Panc1 (cell line): ENCODE data around the gene PLCG2. TPM values are rescaled to one million over a fixed set of nuclear protein-coding genes. Genes with fewer than 3 reads are reported as not detected.

Experiments used
- ATAC-seq: fragments of 200-7000 bp; cut with Tn5 transposase; 2 replicates; pipeline ENCODE4 v1.9.1; 2020; ENCODE audit warnings: mild to moderate bottlenecking, moderate library complexity
- BruUV-seq: library from RNA; stranded (reverse); fragments of 400-500 nt; replicated peaks from 2 replicates; lab custom pipeline; 2021; lab: Mats Ljungman, UMichigan
- CTCF ChIA-PET: fragments of 300-600 bp; sonication (Branson Sonifier 250); formaldehyde crosslinking; loops from one replicate; lab custom pipeline; 2022; ENCODE audit warnings: antibody characterized with exemption; lab: Charles Lee
- POLR2A ChIA-PET: fragments of 300-600 bp; sonication (Branson Sonifier 250); formaldehyde crosslinking; loops from one replicate; lab custom pipeline; 2022; ENCODE audit warnings: antibody characterized with exemption; lab: Charles Lee
- DNase-seq: peaks from one replicate; pipeline ENCODE4 v3.0.0-alpha.2; 2010; ENCODE audit warnings: low read depth, low spot score
- H3K27ac ChIP-seq: 2 replicates; pipeline ENCODE4 v1.5.1; 2011; ENCODE audit warnings: mild to moderate bottlenecking, low read length, inconsistent platforms
- H3K27me3 ChIP-seq: fragments of 200-500 bp; sonication (Bioruptor generic); 2 replicates; pipeline ENCODE4 v1.6.0; 2014; ENCODE audit warnings: low read length, inconsistent platforms; ENCODE audit not compliant: control insufficient read depth, insufficient read depth
- H3K36me3 ChIP-seq: fragments of 200-500 bp; sonication (Bioruptor generic); 2 replicates; pipeline ENCODE4 v1.5.1; 2014; ENCODE audit warnings: inconsistent platforms, mild to moderate bottlenecking, low read length, moderate library complexity; ENCODE audit not compliant: control insufficient read depth, insufficient read depth
- H3K4me1 ChIP-seq: 2 replicates; pipeline ENCODE4 v1.5.1; 2011; ENCODE audit warnings: inconsistent platforms, mild to moderate bottlenecking, low read length, moderate library complexity; ENCODE audit not compliant: control insufficient read depth, insufficient read depth
- H3K4me3 ChIP-seq, 2 experiments: 2 replicates each; pipeline ENCODE4 v1.5.1; 2011 to 2012; ENCODE audit warnings: low read depth in 2 of 2, low read length in 2 of 2, mild to moderate bottlenecking in 2 of 2, inconsistent platforms in 1 of 2, moderate library complexity in 1 of 2
- H3K9me3 ChIP-seq: fragments of 200-500 bp; sonication (Bioruptor generic); 2 replicates; pipeline ENCODE4 v1.5.1; 2014; ENCODE audit warnings: low read depth, mild to moderate bottlenecking, inconsistent platforms, low read length, moderate library complexity; ENCODE audit not compliant: control insufficient read depth, insufficient read depth
- POLR2AphosphoS5 ChIP-seq: IDR thresholded peaks from 2 replicates; pipeline ENCODE4 v1.6.1; 2012; ENCODE audit warnings: mild to moderate bottlenecking, low read depth, low read length, moderate library complexity
- REST ChIP-seq, 2 experiments: IDR thresholded peaks; 2 replicates each; pipeline ENCODE4 v1.6.1; 2011 to 2012; ENCODE audit warnings: low read depth in 2 of 2, control low read depth in 1 of 2, low read length in 1 of 2, mild to moderate bottlenecking in 1 of 2, moderate library complexity in 1 of 2; ENCODE audit not compliant: insufficient read depth in 1 of 2
- SIN3A ChIP-seq: IDR thresholded peaks from 2 replicates; pipeline ENCODE4 v1.6.1; 2012; ENCODE audit warnings: low read depth, mild to moderate bottlenecking, low read length, moderate library complexity, borderline replicate concordance; ENCODE audit not compliant: insufficient read depth
- TCF7L2 ChIP-seq: IDR thresholded peaks from 2 replicates; pipeline ENCODE4 v1.6.1; 2011; ENCODE audit warnings: mild to moderate bottlenecking, low read depth, low read length, inconsistent platforms
- in situ Hi-C: cut with HindIII; loops from 2 replicates; pipeline ENCODE4 v1.10.0; 2016; ENCODE audit warnings: low sequenced_read_pairs, low pct_unique_long_range_greater_than_20kb
- intact Hi-C: fragments of 100-400 bp; cut with micrococcal nuclease; formaldehyde crosslinking; loops from one replicate; pipeline ENCODE4 v1.10.0; 2022; ENCODE audit not compliant: unreplicated experiment
- total RNA-seq: library from RNA; stranded (reverse); gene quantifications from one replicate; pipeline ENCODE4 v1.2.1, GENCODE V29; 2021; ENCODE audit not compliant: unreplicated experiment
- TF ChIP-seq, protein P1 (sequence below): fragments of 450-650 bp; IDR thresholded peaks from 2 replicates; pipeline ENCODE4 v1.5.1; 2017; ENCODE audit warnings: mild to moderate bottlenecking

The PLCG2 gene
- total RNA-seq, 1 experiment from 2014 or later: 10.8 TPM

- H3K4me1 ChIP-seq: peaks cover 3% of the 10 kb centered on the region; the same call in 1 of the 2 replicates
- ATAC-seq: no peak
- no TSS peak for BruUV-seq
- CTCF ChIA-PET: no interaction called here
- no peaks in the 10 kb centered on the region for H3K36me3 ChIP-seq
- no peak overlapping the region for H3K4me3 ChIP-seq
- POLR2A ChIA-PET: no interaction called here
- no peaks in the 10 kb centered on the region for H3K27me3 ChIP-seq
- DNase-seq: no peak
- no peak for TF ChIP-seq TCF7L2
- TF ChIP-seq, protein P1, sequence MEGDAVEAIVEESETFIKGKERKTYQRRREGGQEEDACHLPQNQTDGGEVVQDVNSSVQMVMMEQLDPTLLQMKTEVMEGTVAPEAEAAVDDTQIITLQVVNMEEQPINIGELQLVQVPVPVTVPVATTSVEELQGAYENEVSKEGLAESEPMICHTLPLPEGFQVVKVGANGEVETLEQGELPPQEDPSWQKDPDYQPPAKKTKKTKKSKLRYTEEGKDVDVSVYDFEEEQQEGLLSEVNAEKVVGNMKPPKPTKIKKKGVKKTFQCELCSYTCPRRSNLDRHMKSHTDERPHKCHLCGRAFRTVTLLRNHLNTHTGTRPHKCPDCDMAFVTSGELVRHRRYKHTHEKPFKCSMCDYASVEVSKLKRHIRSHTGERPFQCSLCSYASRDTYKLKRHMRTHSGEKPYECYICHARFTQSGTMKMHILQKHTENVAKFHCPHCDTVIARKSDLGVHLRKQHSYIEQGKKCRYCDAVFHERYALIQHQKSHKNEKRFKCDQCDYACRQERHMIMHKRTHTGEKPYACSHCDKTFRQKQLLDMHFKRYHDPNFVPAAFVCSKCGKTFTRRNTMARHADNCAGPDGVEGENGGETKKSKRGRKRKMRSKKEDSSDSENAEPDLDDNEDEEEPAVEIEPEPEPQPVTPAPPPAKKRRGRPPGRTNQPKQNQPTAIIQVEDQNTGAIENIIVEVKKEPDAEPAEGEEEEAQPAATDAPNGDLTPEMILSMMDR: no peak
- TF ChIP-seq POLR2AphosphoS5: no peak
- no peak for TF ChIP-seq SIN3A
- TF ChIP-seq REST (IDR thresholded peaks at IDR 0.05; ENCODE audit: insufficient read depth in 1 of 2, low read depth in 2 of 2, low read length in 1 of 2): no peak
- H3K9me3 ChIP-seq: no peaks in the 10 kb centered on the region
- no peak overlapping the region for H3K27ac ChIP-seq
- intact Hi-C loops (loop anchor here (10.0 kb wide), 2 partner anchors 698 to 728 kb away; partner anchors contain the start of genes ATMIN, CENPN and CMC2), in situ Hi-C loops (no loop called here)
Observed at GRCh38 chr16:81732699-81733098, 46.4 kb upstream of the PLCG2 start.

- Histone ChIP-seq H3K9me3 (no peaks in the 10 kb centered on the region), H3K4me1 (peaks cover 3% of the 10 kb centered on the region; the same call in 1 of the 2 replicates), H3K27ac (no peak overlapping the region), H3K4me3 (no peak overlapping the region), H3K27me3 (no peaks in the 10 kb centered on the region), H3K36me3 (no peaks in the 10 kb centered on the region)
- BruUV-seq: no TSS peak
- intact Hi-C loops (loop anchor here (10.0 kb wide), 2 partner anchors 698 to 728 kb away; partner anchors contain the start of genes ATMIN, CENPN and CMC2), in situ Hi-C loops (no loop called here)
- TF ChIP-seq, protein P1: no peak
- TF ChIP-seq REST (IDR thresholded peaks at IDR 0.05; ENCODE audit: insufficient read depth in 1 of 2, low read depth in 2 of 2, low read length in 1 of 2): no peak
- no peak for TF ChIP-seq POLR2AphosphoS5
- TF ChIP-seq TCF7L2: no peak
- TF ChIP-seq SIN3A: no peak
- ATAC-seq: no peak
- DNase-seq: no peak
- ChIA-PET CTCF (no interaction called here), POLR2A (no interaction called here)
Observed at GRCh38 chr16:81733295-81733694, 45.8 kb upstream of the PLCG2 start.
